ENCODE data around the gene TULP4.

- TF ChIP-seq, protein P1, sequence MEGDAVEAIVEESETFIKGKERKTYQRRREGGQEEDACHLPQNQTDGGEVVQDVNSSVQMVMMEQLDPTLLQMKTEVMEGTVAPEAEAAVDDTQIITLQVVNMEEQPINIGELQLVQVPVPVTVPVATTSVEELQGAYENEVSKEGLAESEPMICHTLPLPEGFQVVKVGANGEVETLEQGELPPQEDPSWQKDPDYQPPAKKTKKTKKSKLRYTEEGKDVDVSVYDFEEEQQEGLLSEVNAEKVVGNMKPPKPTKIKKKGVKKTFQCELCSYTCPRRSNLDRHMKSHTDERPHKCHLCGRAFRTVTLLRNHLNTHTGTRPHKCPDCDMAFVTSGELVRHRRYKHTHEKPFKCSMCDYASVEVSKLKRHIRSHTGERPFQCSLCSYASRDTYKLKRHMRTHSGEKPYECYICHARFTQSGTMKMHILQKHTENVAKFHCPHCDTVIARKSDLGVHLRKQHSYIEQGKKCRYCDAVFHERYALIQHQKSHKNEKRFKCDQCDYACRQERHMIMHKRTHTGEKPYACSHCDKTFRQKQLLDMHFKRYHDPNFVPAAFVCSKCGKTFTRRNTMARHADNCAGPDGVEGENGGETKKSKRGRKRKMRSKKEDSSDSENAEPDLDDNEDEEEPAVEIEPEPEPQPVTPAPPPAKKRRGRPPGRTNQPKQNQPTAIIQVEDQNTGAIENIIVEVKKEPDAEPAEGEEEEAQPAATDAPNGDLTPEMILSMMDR (IDR thresholded peaks at IDR 0.05), result no peak
- TF ChIP-seq PHF8 (IDR thresholded peaks at IDR 0.05; ENCODE audit: borderline replicate concordance, low read depth) (no peak), SMC3 (IDR thresholded peaks at IDR 0.05) (no peak), MAFK (IDR thresholded peaks at IDR 0.05; ENCODE audit: partially characterized antibody) (no peak), POLR2AphosphoS2 (conservative IDR thresholded peaks at IDR 0.05; ENCODE audit: low read length) (no peak), TP53 (CRISPR knock-in tag; IDR thresholded peaks at IDR 0.05) (no peak), RCOR1 (IDR thresholded peaks at IDR 0.05; ENCODE audit: low read depth, low read length) (no peak), RFX5 (IDR thresholded peaks at IDR 0.05) (no peak), RAD21 (conservative IDR thresholded peaks at IDR 0.05 in 1 of 2, IDR thresholded peaks at IDR 0.05 in 1 of 2) (no peak), RNF2 (IDR thresholded peaks at IDR 0.05; ENCODE audit: borderline replicate concordance, low read depth) (no peak), POLR2A (IDR thresholded peaks at IDR 0.05; ENCODE audit: low read length) (no peak)
These were observed 177.2 kb downstream of the TULP4 start for GRCh38 chr6:158489441-158489840.
